HCT116 (cell line): ENCODE results near the gene DPH2.

Experiments
- ATF3 ChIP-seq: IDR thresholded peaks from 2 replicates; pipeline ENCODE4 v1.6.1; 2012
- CEBPB ChIP-seq: IDR thresholded peaks from 2 replicates; pipeline ENCODE4 v1.6.1; 2012; ENCODE audit warnings: low read depth
- CTCF ChIP-seq, 3 experiments: fragments of 200-600 bp in 1 of 3; sonication (generic) in 1 of 3; IDR thresholded peaks in 2 of 3; conservative IDR thresholded peaks in 1 of 3; 2 replicates each; pipeline ENCODE4 v1.5.1; 2012 to 2017; ENCODE audit warnings: low read depth in 2 of 3, low read length in 2 of 3, antibody characterized with exemption in 1 of 3, borderline replicate concordance in 1 of 3, control low read depth in 1 of 3, mild to moderate bottlenecking in 1 of 3, mixed read lengths in 1 of 3, mixed run types in 1 of 3, moderate library complexity in 1 of 3; ENCODE audit not compliant: insufficient read depth in 1 of 3
- EZH2 ChIP-seq: fragments of 200-600 bp; sonication (generic); IDR thresholded peaks from 2 replicates; pipeline ENCODE4 v1.6.1; 2017; ENCODE audit warnings: antibody characterized with exemption, mixed run types
- EZH2phosphoT487 ChIP-seq: fragments of 200-600 bp; IDR thresholded peaks from 2 replicates; pipeline ENCODE4 v1.6.1; 2018; ENCODE audit warnings: antibody characterized with exemption, borderline replicate concordance
- POLR2A ChIP-seq: IDR thresholded peaks from 2 replicates; pipeline ENCODE4 v1.7.0; 2011; ENCODE audit warnings: borderline replicate concordance; ENCODE audit not compliant: insufficient read depth, insufficient read length; ENCODE audit errors: extremely low read depth
- POLR2AphosphoS5 ChIP-seq: IDR thresholded peaks from 2 replicates; pipeline ENCODE4 v1.6.1; 2011; ENCODE audit warnings: mild to moderate bottlenecking, low read depth, low read length, moderate library complexity
- RAD21 ChIP-seq: IDR thresholded peaks from 2 replicates; pipeline ENCODE4 v1.6.1; 2012; ENCODE audit warnings: low read depth, mild to moderate bottlenecking
- YY1 ChIP-seq: IDR thresholded peaks from 2 replicates; pipeline ENCODE4 v1.6.1; 2011; ENCODE audit warnings: low read length, low read depth, moderate library complexity, mild to moderate bottlenecking; ENCODE audit not compliant: insufficient replicate concordance; ENCODE audit errors: extremely low read depth
- TF ChIP-seq, protein P1 (sequence below): IDR thresholded peaks from 2 replicates; pipeline ENCODE4 v1.6.1; 2012

GRCh38 chr1:43963890-43964289 lies 5.9 kb upstream of the DPH2 start:
- TF ChIP-seq CTCF (IDR thresholded peaks at IDR 0.05 in 2 of 3, conservative IDR thresholded peaks at IDR 0.05 in 1 of 3; ENCODE audit: borderline replicate concordance in 1 of 3, insufficient read depth in 1 of 3, low read depth in 2 of 3, low read length in 2 of 3) (no peak), EZH2 (no peak), CEBPB (no peak), POLR2A (no peak), POLR2AphosphoS5 (no peak), RAD21 (no peak), EZH2phosphoT487 (no peak), YY1 (no peak), ATF3 (no peak)
- TF ChIP-seq, protein P1, sequence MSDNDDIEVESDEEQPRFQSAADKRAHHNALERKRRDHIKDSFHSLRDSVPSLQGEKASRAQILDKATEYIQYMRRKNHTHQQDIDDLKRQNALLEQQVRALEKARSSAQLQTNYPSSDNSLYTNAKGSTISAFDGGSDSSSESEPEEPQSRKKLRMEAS, result no peak
